PC-3 (cell line): Measurements from ENCODE around the gene ODF2L.

Experiments
- EZH2 ChIP-seq: fragments of 300-600 bp; sonication (generic); IDR thresholded peaks from one replicate; pipeline ENCODE4 v1.6.1; 2017; ENCODE audit warnings: antibody characterized with exemption, mild to moderate bottlenecking, low read length; ENCODE audit not compliant: unreplicated experiment
- EZH2phosphoT487 ChIP-seq: fragments of 300-600 bp; sonication (generic); IDR thresholded peaks from 2 replicates; pipeline ENCODE4 v1.6.1; 2018; ENCODE audit warnings: mild to moderate bottlenecking, antibody characterized with exemption, low read length, borderline replicate concordance
- TF ChIP-seq, protein P1 (sequence below): fragments of 300-600 bp; sonication (generic); conservative IDR thresholded peaks from 2 replicates; pipeline ENCODE4 v1.5.1; 2017; ENCODE audit warnings: antibody characterized with exemption, low read depth, mild to moderate bottlenecking, low read length

DNA sequence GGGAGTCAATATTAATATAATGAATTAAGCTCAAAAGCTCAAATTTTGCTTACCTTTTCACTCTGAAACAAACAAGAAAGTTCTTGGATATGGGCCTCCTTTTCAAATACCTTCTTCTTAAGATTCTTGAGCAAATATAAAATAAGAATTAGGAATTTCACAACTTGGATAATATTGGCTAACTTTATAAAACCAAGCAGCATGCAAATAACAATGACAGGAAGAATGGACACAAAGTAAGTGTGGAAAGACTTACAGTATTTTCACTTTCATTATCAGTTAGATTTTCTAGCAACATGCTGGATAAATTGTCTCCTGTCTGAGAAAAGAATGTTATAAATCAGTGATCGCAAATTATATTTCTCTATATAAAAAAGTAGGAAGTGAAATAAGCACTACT, 13.2 kb downstream of the ODF2L start:
- TF ChIP-seq EZH2 = no peak
- TF ChIP-seq, protein P1, sequence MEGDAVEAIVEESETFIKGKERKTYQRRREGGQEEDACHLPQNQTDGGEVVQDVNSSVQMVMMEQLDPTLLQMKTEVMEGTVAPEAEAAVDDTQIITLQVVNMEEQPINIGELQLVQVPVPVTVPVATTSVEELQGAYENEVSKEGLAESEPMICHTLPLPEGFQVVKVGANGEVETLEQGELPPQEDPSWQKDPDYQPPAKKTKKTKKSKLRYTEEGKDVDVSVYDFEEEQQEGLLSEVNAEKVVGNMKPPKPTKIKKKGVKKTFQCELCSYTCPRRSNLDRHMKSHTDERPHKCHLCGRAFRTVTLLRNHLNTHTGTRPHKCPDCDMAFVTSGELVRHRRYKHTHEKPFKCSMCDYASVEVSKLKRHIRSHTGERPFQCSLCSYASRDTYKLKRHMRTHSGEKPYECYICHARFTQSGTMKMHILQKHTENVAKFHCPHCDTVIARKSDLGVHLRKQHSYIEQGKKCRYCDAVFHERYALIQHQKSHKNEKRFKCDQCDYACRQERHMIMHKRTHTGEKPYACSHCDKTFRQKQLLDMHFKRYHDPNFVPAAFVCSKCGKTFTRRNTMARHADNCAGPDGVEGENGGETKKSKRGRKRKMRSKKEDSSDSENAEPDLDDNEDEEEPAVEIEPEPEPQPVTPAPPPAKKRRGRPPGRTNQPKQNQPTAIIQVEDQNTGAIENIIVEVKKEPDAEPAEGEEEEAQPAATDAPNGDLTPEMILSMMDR = no peak
- no peak for TF ChIP-seq EZH2phosphoT487
